ENCODE data around the gene GRIN2D.

The GRIN2D gene

GRCh38 chr19:48379058-48379457 is 14.4 kb upstream of the GRIN2D start:
- Histone ChIP-seq H3K36me3 (ENCODE audit: insufficient read depth, low read length) (peaks cover 20% of the 10 kb centered on the region), H4K20me1 (ENCODE audit: insufficient read depth, low read length) (no peaks in the 10 kb centered on the region), H3K79me2 (ENCODE audit: insufficient read depth, low read length) (no peaks in the 10 kb centered on the region), H3K9ac (ENCODE audit: low read length) (no peak overlapping the region), H2AFZ (ENCODE audit: low read length) (no peak overlapping the region), H3K27ac (ENCODE audit: low read depth, low read length, poor library complexity, severe bottlenecking) (no peak overlapping the region), H3K9me3 (ENCODE audit: low read length) (no peaks in the 10 kb centered on the region), H3K4me3 (ENCODE audit: low read depth, low read length, poor library complexity, severe bottlenecking) (no peak overlapping the region), H3K4me2 (ENCODE audit: low read length) (no peak overlapping the region), H3K27me3 (ENCODE audit: insufficient read depth, low read length) (no peaks in the 10 kb centered on the region), H3F3A (ENCODE audit: insufficient read depth, low read length) (no peaks in the 10 kb centered on the region), H3K9me2 (ENCODE audit: low read depth, low read length) (no peaks in the 10 kb centered on the region), H3K4me1 (ENCODE audit: insufficient read depth, low read length, severe bottlenecking) (no peaks in the 10 kb centered on the region)
- no peak for TF ChIP-seq EZH2 (IDR thresholded peaks at IDR 0.05; ENCODE audit: borderline replicate concordance, low read length)

GRCh38 chr19:48381178-48381950 is 12.1 kb upstream of the GRIN2D start:
- Histone ChIP-seq H3K9me3 (ENCODE audit: low read length) (no peaks in the 10 kb centered on the region), H2AFZ (ENCODE audit: low read length) (no peak overlapping the region), H3K9me2 (ENCODE audit: low read depth, low read length) (no peaks in the 10 kb centered on the region), H3K9ac (ENCODE audit: low read length) (no peak overlapping the region), H3K4me2 (ENCODE audit: low read length) (no peak overlapping the region), H3K27me3 (ENCODE audit: insufficient read depth, low read length) (no peaks in the 10 kb centered on the region), H3K27ac (ENCODE audit: low read depth, low read length, poor library complexity, severe bottlenecking) (no peak overlapping the region), H3K79me2 (ENCODE audit: insufficient read depth, low read length) (no peaks in the 10 kb centered on the region), H3K4me3 (ENCODE audit: low read depth, low read length, poor library complexity, severe bottlenecking) (no peak overlapping the region), H3K36me3 (ENCODE audit: insufficient read depth, low read length) (peaks cover 37% of the 10 kb centered on the region), H3K4me1 (ENCODE audit: insufficient read depth, low read length, severe bottlenecking) (no peaks in the 10 kb centered on the region), H4K20me1 (ENCODE audit: insufficient read depth, low read length) (no peaks in the 10 kb centered on the region), H3F3A (ENCODE audit: insufficient read depth, low read length) (no peaks in the 10 kb centered on the region)
- TF ChIP-seq EZH2 (IDR thresholded peaks at IDR 0.05; ENCODE audit: borderline replicate concordance, low read length) (no peak), CTCF (IDR thresholded peaks at IDR 0.05; ENCODE audit: low read length) (no peak)

- no peaks in the 10 kb centered on the region for H3K79me2 ChIP-seq (ENCODE audit: insufficient read depth, low read length)
- no peaks in the 10 kb centered on the region for H3K9me2 ChIP-seq (ENCODE audit: low read depth, low read length)
- H3K27ac ChIP-seq (ENCODE audit: low read depth, low read length, poor library complexity, severe bottlenecking) = no peak overlapping the region
- no peak overlapping the region for H3K4me3 ChIP-seq (ENCODE audit: low read depth, low read length, poor library complexity, severe bottlenecking)
- H3F3A ChIP-seq (ENCODE audit: insufficient read depth, low read length) = no peaks in the 10 kb centered on the region
- no peaks in the 10 kb centered on the region for H3K27me3 ChIP-seq (ENCODE audit: insufficient read depth, low read length)
- H3K4me2 ChIP-seq (ENCODE audit: low read length) = no peak overlapping the region
- H3K9me3 ChIP-seq (ENCODE audit: low read length) = no peaks in the 10 kb centered on the region
- H3K4me1 ChIP-seq (ENCODE audit: insufficient read depth, low read length, severe bottlenecking) = no peaks in the 10 kb centered on the region
- TF ChIP-seq EZH2 (IDR thresholded peaks at IDR 0.05; ENCODE audit: borderline replicate concordance, low read length) (no peak), CTCF (IDR thresholded peaks at IDR 0.05; ENCODE audit: low read length) (no peak)
- no peak overlapping the region for H2AFZ ChIP-seq (ENCODE audit: low read length)
- no peak overlapping the region for H3K9ac ChIP-seq (ENCODE audit: low read length)
- H4K20me1 ChIP-seq (ENCODE audit: insufficient read depth, low read length) = no peaks in the 10 kb centered on the region
- H3K36me3 ChIP-seq (ENCODE audit: insufficient read depth, low read length) = peaks cover 41% of the 10 kb centered on the region
Measured at GRCh38 chr19:48382286-48382685, 11.2 kb upstream of the GRIN2D start.
